Skin epidermis (tissue), 12 donors: ENCODE measurements around the gene SLC1A1.
"Not testable (repeated sequence)": the region's sequence is repeated elsewhere in the genome, so short reads cannot be mapped to it uniquely, and the experiment has no call there.

Source experiments
- H3K27ac ChIP-seq, 21 experiments: fragments of 200-600 bp; sonication (generic) in 11 of 21; one replicate each; pipeline ENCODE4 v1.5.0; 2020; ENCODE audit warnings: mild to moderate bottlenecking in 3 of 21, inconsistent platforms in 2 of 21, moderate library complexity in 2 of 21
- H3K4me3 ChIP-seq, 7 experiments: fragments of 200-600 bp; sonication (generic) in 2 of 7; one replicate each; pipeline ENCODE4 v1.5.0; 2020; ENCODE audit warnings: inconsistent platforms in 2 of 7, mild to moderate bottlenecking in 2 of 7, moderate library complexity in 1 of 7

Gene SLC1A1

GRCh38 chr9:4538107-4538506 is 47.8 kb downstream of the SLC1A1 start:
- Histone ChIP-seq H3K27ac (no peak overlapping the region), H3K4me3 (no peak overlapping the region)

GRCh38 chr9:4538621-4539020 is 48.4 kb downstream of the SLC1A1 start:
- Histone ChIP-seq H3K4me3 (no peak overlapping the region), H3K27ac (no peak overlapping the region)

DNA sequence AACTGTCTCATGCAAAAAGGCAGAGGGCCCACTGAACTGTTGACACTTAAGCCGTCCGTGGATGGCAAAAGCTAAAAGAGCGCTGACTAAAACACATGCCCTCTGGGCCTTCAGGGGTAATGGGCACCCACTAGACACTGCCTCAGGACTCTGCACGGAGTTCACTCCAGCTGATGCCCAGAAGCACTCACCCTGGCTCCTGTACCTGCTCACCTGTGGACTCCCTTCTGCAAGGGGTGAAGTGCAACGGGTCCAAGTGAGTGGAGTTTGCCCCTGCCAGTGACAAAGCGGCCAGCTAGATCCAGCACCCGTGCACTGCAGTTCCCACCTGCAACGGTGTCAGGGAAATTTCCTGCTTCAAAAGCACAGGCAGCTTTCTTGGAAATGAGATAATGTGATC is 50.2 kb downstream of the SLC1A1 start:
- no peak overlapping the region for H3K4me3 ChIP-seq
- H3K27ac ChIP-seq: no peak overlapping the region

DNA sequence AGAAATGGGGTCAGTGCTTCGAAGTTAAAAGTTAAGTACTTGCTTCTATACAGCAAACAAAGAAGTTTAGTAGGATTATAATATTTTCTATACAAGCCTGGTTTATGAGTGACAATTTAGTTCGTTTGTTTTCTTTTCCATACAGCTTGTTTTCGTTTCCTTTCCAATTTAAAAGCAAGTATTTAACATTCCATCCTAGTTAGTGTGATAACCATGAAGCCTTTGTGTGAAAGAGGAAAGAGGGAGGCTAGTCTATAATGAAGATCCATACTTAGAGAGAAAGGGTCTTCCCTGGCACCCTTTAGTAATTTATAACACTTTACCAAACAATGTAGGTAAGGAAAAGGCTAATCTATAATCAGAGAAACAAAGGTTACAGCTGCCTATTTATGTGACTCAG is 51.0 kb downstream of the SLC1A1 start:
- Histone ChIP-seq H3K27ac (no peak overlapping the region), H3K4me3 (no peak overlapping the region)

- Histone ChIP-seq H3K27ac (no peak overlapping the region), H3K4me3 (no peak overlapping the region)
Observed at GRCh38 chr9:4541856-4542255, 51.6 kb downstream of the SLC1A1 start.

DNA sequence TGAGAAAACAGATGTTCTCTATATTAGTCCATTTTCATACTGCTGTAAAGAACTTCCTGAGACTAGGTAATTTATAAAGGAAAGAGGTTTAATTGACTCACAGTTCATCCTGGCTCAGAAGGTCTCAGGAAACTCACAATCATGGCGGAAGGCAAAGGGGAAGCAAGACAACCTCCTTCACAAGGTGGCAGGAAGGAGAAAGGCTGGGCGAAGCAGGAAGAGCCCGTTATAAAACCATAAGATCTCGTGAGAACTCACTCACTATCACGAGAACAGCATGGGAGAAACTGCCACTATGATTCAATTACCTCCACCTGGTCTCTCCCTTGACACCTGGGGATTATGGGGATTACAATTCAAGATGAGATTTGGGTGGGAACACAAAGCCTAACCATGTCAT is 54.4 kb downstream of the SLC1A1 start:
- not testable (repeated sequence) for H3K4me3 ChIP-seq, H3K27ac ChIP-seq

GRCh38 chr9:4547016-4547415 is 56.7 kb downstream of the SLC1A1 start:
- no peak overlapping the region for H3K4me3 ChIP-seq
- H3K27ac ChIP-seq: no peak overlapping the region

- Histone ChIP-seq H3K27ac (peak overlapping the region in 1 of 21 experiments; percentile 37), H3K4me3 (no peak overlapping the region)
Observed at GRCh38 chr9:4548811-4549725, 58.8 kb downstream of the SLC1A1 start.

DNA sequence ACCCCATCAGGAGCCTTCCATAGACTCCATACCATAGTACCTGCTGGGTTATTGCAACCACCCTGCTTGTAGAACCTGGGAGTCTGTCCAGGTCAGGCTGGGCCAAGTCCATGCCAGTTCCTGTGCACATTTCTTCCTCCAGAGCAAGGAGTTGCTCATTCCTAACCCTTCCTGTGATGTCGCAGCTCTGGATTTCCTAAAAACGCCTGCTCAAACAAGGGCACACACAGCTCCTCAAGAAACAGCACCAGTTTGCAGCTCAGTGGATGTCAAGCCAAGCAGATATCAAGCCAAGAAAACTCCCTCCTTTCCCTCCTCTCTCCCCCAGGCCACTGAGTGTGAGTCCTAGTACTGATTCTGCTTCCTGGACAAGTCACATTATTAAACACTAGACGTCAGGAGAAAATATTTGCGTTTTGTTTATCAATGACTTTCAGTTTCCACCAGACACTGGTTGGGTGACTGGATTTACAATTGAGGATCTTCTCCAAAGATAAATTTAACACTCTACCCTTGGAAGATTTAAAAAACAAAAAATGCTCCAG is 59.6 kb downstream of the SLC1A1 start:
- H3K4me3 ChIP-seq: no peak overlapping the region
- H3K27ac ChIP-seq: no peak overlapping the region

GRCh38 chr9:4550777-4551484 is 60.7 kb downstream of the SLC1A1 start:
- no peak overlapping the region for H3K27ac ChIP-seq
- no peak overlapping the region for H3K4me3 ChIP-seq

- Histone ChIP-seq H3K27ac (peak overlapping the region in 1 of 21 experiments; percentile 51), H3K4me3 (no peak overlapping the region)
Observed at GRCh38 chr9:4553951-4554381, 63.7 kb downstream of the SLC1A1 start.

DNA sequence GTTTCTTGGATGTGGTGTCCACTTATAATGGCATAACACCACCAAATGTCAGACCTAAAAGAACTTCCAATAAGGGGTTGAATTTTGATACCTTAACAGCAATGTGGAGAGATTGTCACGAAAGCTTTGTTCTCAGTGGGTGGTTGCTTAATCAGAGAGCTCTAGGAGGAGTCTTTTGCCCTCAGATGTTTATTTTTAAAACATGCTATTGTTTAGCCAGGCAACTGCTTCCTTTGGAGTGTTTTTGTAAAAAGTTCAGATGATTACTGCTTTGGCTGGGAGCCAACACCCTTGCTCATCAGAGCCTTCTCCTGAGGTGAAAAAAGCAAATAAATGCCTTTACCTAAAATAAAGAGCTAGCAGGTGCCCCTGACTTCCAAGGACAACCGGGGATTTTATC is 65.0 kb downstream of the SLC1A1 start:
- Histone ChIP-seq H3K27ac (no peak overlapping the region), H3K4me3 (no peak overlapping the region)

DNA sequence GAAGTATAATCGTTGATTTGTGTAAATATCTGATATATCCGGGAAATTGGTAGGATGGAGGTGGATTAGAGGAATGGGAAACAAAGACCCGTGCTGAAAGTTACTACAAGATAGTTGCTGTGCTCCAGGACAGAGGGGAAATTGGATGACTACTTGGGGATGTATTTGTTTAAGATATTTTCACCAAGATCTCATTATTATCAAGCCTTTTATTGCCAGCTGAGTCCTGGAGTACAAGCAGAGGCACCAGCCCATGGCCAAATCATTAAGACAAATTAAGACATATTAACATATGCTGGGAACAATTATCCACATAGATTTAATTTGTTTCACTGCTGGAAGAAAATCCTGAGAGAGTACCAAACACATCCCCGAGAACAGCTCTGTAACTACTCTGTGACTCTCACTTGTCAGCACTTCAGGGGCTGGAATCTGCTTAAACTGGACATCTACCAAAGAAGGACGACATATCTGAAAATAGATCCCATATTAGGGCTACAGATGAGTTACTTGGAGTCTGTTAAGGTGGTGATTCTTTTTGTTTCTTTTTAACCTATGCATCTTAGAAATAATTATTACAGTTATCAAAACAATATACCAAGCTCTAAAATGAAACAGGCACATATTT is 68.2 kb downstream of the SLC1A1 start:
- Histone ChIP-seq H3K4me3 (no peak overlapping the region), H3K27ac (no peak overlapping the region)

- Histone ChIP-seq H3K4me3 (no peak overlapping the region), H3K27ac (no peak overlapping the region)
Observed at GRCh38 chr9:4559261-4560182, 69.3 kb downstream of the SLC1A1 start.

DNA sequence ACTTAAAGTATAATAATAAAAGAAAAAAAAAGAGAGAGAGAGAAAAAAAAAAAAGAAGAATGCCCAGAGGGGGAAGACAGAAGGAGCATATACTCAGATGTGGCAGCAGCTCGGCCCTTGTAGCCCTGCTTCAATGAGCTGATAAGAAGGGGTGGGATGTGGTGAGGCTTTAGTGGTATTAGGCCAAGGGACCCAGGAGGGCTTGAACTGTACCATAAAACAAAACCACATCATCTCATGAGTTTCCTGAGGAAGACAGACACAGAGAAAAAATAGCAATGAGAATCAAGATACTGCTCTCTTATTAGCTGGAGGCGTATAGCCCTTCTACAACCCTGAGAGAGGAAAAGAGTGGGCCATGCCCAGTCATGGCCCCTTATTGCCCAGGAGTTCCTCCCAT is 72.8 kb downstream of the SLC1A1 start:
- Histone ChIP-seq H3K27ac (no peak overlapping the region), H3K4me3 (no peak overlapping the region)

- no peak overlapping the region for H3K4me3 ChIP-seq
- no peak overlapping the region for H3K27ac ChIP-seq
Observed at GRCh38 chr9:4566806-4567205, 76.5 kb downstream of the SLC1A1 start.

DNA sequence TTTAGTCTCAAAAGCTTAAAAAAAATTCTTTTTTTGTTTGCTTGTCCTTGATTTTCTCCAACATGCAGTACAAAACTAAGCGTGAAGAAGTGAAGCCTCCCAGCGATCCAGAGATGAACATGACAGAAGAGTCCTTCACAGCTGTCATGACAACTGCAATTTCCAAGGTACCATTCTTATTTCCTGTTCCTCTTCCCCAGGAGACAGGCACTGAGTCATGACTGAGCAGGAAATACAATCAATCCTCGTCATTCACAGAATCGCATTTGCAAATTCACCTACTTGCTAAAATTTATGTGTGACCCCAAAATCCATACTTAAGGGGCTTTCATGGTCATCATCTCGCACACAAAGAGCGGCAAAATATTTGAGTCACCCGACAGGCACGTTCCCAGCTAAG is 77.3 kb downstream of the SLC1A1 start:
- no peak overlapping the region for H3K4me3 ChIP-seq
- H3K27ac ChIP-seq: no peak overlapping the region

- H3K27ac ChIP-seq: no peak overlapping the region
Observed at GRCh38 chr9:4569101-4569500, 78.8 kb downstream of the SLC1A1 start.

DNA sequence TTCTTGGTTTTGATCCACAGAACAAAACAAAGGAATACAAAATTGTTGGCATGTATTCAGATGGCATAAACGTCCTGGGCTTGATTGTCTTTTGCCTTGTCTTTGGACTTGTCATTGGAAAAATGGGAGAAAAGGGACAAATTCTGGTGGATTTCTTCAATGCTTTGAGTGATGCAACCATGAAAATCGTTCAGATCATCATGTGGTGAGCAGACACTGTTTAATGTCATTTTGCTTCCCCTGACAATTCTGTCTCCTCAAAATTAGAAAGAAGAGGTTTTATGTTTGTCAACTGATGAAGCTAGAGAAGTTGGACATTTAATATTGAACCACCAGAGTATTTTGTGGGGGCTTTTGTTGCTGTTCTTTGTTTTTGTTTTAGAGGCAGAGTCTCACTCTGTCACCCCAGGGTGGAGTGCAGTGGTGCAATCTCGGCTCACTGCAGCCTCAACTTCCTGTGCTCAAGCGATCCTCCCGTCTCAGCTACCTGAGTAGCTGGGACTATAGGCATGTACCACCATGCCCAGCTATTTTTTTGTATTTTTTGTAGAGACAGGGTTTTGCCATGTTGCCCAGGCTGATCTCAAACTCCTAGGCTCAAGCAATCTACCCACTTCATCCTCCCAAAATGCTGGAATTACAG is 82.0 kb downstream of the SLC1A1 start:
- peak overlapping the region in 1 of 21 experiments; percentile 29 for H3K27ac ChIP-seq

More at GRCh38 chr9:4569101-4569500, 78.8 kb downstream of the SLC1A1 start:
- H3K4me3 ChIP-seq: no peak overlapping the region

More for the DNA sequence above, 82.0 kb downstream of the SLC1A1 start:
- no peak overlapping the region for H3K4me3 ChIP-seq
